K562 (cell line): ENCODE data around the gene ZNF775. TPM values are rescaled to one million over a fixed set of nuclear protein-coding genes. Genes with fewer than 3 reads are reported as not detected.

Source experiments
- ATAC-seq: fragments of 200-7000 bp; cut with Tn5 transposase; 3 replicates; pipeline ENCODE4 v1.9.1; 2020; ENCODE audit warnings: moderate library complexity
- BruUV-seq: library from RNA; stranded (reverse); fragments of 400-500 nt; replicated peaks from 2 replicates; lab custom pipeline; 2021; lab: Mats Ljungman, UMichigan
- CTCF ChIA-PET: fragments of 300-600 bp; formaldehyde crosslinking; extraction: SDS; loops from one replicate; lab custom pipeline; 2021; ENCODE audit warnings: low intra/inter-chr PET ratio; lab: Yijun Ruan, JAX
- POLR2A ChIA-PET: fragments of 300-600, 350-650 bp; sonication (Branson Sonifier 250); formaldehyde crosslinking; extraction: SDS; loops from one replicate; lab custom pipeline; 2021; ENCODE audit warnings: antibody characterized with exemption, inconsistent platforms; lab: Yijun Ruan, JAX
- DNase-seq, 4 experiments: peaks; one replicate each; pipeline versions ENCODE4 v3.0.0 to v3.0.0-alpha.2; 2011 to 2018; ENCODE audit warnings: low spot score in 3 of 4, mixed read lengths in 3 of 4; ENCODE audit errors: extremely low read depth in 1 of 4
- FAIRE-seq: peaks from 2 replicates; lab custom pipeline; 2011; peaks lifted over from hg19 to GRCh38; lab: Jason Lieb, UNC
- H2AFZ ChIP-seq: 2 replicates; pipeline ENCODE4 v1.6.0; 2011; ENCODE audit warnings: low read depth, low read length, control low read depth, inconsistent platforms
- H3K27ac ChIP-seq: fragments of 200-600 bp; 3 replicates; pipeline ENCODE4 v1.8.0; 2011; ENCODE audit warnings: low read depth, mild to moderate bottlenecking, control low read depth, inconsistent platforms, low read length, moderate library complexity, mixed read lengths; ENCODE audit errors: extremely low read depth
- H3K27me3 ChIP-seq, 2 experiments: fragments of 300-600 bp in 1 of 2; 2 replicates in 1 of 2; 3 replicates in 1 of 2; pipeline versions ENCODE4 v1.6.0 to v1.8.0; 2011; ENCODE audit warnings: inconsistent platforms in 2 of 2, low read length in 2 of 2, mild to moderate bottlenecking in 1 of 2, mixed read lengths in 1 of 2, moderate library complexity in 1 of 2; ENCODE audit not compliant: control insufficient read depth in 2 of 2, insufficient read depth in 2 of 2
- H3K36me3 ChIP-seq: fragments of 300-600 bp; 3 replicates; pipeline ENCODE4 v1.8.0; 2011; ENCODE audit warnings: mild to moderate bottlenecking, low read length, inconsistent platforms; ENCODE audit not compliant: control insufficient read depth, insufficient read depth
- H3K4me1 ChIP-seq, 2 experiments: fragments of 200-600 bp in 1 of 2; replicated peaks in 1 of 2; 2 replicates in 1 of 2; 3 replicates in 1 of 2; pipeline versions ENCODE4 v1.5.1 to v1.8.0; 2011; ENCODE audit warnings: inconsistent platforms in 2 of 2, low read length in 2 of 2, mild to moderate bottlenecking in 1 of 2, mixed read lengths in 1 of 2, moderate library complexity in 1 of 2; ENCODE audit not compliant: control insufficient read depth in 2 of 2, insufficient read depth in 2 of 2
- H3K4me2 ChIP-seq: 2 replicates; pipeline ENCODE4 v1.6.1; 2011; ENCODE audit warnings: low read length, control low read depth, inconsistent platforms, mixed read lengths; ENCODE audit not compliant: insufficient read depth
- H3K4me3 ChIP-seq: fragments of 200-600 bp; sonication (generic), shearing (Covaris generic); 2 replicates; pipeline ENCODE4 v1.5.1; 2016; ENCODE audit warnings: control low read depth, inconsistent platforms
- H3K79me2 ChIP-seq: fragments of 200-600 bp; 3 replicates; pipeline ENCODE4 v1.8.0; 2011; ENCODE audit warnings: low read length, inconsistent platforms; ENCODE audit not compliant: control insufficient read depth, insufficient read depth
- H3K9ac ChIP-seq, 2 experiments: 2 replicates each; pipeline versions ENCODE4 v1.6.0 to v1.6.1; 2011; ENCODE audit warnings: low read depth in 2 of 2, low read length in 2 of 2, control low read depth in 1 of 2, inconsistent platforms in 1 of 2, mild to moderate bottlenecking in 1 of 2, mixed read lengths in 1 of 2; ENCODE audit not compliant: insufficient read depth in 1 of 2
- H3K9me1 ChIP-seq: one replicate; pipeline ENCODE4 v1.6.0; 2011; ENCODE audit warnings: inconsistent platforms, mild to moderate bottlenecking, low read length, moderate library complexity; ENCODE audit not compliant: control insufficient read depth, insufficient read depth
- H3K9me3 ChIP-seq: replicated peaks from 2 replicates; pipeline ENCODE4 v1.5.1; 2011; ENCODE audit warnings: low read depth, low read length, inconsistent platforms; ENCODE audit not compliant: control insufficient read depth, insufficient read depth
- H4K20me1 ChIP-seq: replicated peaks from 2 replicates; pipeline ENCODE4 v1.6.1; 2011; ENCODE audit warnings: low read length, inconsistent platforms, mixed read lengths; ENCODE audit not compliant: control insufficient read depth, insufficient read depth
- HNRNPK ChIP-seq: fragments of 200-400 bp; formaldehyde crosslinking; IDR thresholded peaks from one replicate; pipeline ENCODE4 v1.6.1; 2018; ENCODE audit warnings: mild to moderate bottlenecking, low read depth, low read length; ENCODE audit not compliant: poor library complexity, severe bottlenecking
- IRF1 ChIP-seq: sonication (generic); formaldehyde crosslinking; IDR thresholded peaks from 2 replicates; pipeline ENCODE4 v1.8.0; 2022; ENCODE audit warnings: missing genetic modification reagents, mild to moderate bottlenecking, borderline replicate concordance
- POLR2G ChIP-seq: fragments of 200-400 bp; formaldehyde crosslinking; IDR thresholded peaks from 2 replicates; pipeline ENCODE4 v1.6.1; 2017; ENCODE audit warnings: low read depth, mild to moderate bottlenecking, antibody characterized with exemption, low read length, moderate library complexity
- U2AF2 ChIP-seq: fragments of 200-400 bp; formaldehyde crosslinking; optimal IDR thresholded peaks from 2 replicates; pipeline ENCODE3; 2017; ENCODE audit warnings: low read depth, mild to moderate bottlenecking, low read length
- ZBTB33 ChIP-seq: sonication (generic); formaldehyde crosslinking; IDR thresholded peaks from 2 replicates; pipeline ENCODE4 v1.8.1; 2023; ENCODE audit warnings: mild to moderate bottlenecking, missing genetic modification reagents
- WGBS: fragments of 100-300 bp; shearing (Covaris generic); methylation state at CpG from one replicate; pipeline ENCODE4 v1.1.6; 2016; ENCODE audit warnings: low coverage, mixed read lengths; ENCODE audit not compliant: insufficient coverage; ENCODE audit errors: missing lambda C conversion rate; 5-methylcytosine and 5-hydroxymethylcytosine counted together
- in situ Hi-C: fragments of 300-500 bp; cut with MboI; formaldehyde crosslinking; loops from 4 replicates; pipeline ENCODE4 v1.15.0; 2018; ENCODE audit warnings: inconsistent platforms, mixed read lengths
- intact Hi-C: fragments of 100-400 bp; cut with micrococcal nuclease; formaldehyde crosslinking; loops from 2 replicates; pipeline ENCODE4 v1.14.2; 2022
- polyA plus RNA-seq, 8 experiments: library from polyadenylated mRNA; depleted of rRNA in 4 of 8; stranded (reverse) in 5 of 8; unstranded in 3 of 8; fragments of >200 nt; fragmentation: Nextera tagmentation in 2 of 8; fragmentation: Illumina TruSeq in 1 of 8; extraction: Ambion mirVana in 2 of 8; extraction: Trizol in 1 of 8; gene quantifications; 2 replicates each; pipeline versions ENCODE4 v1.2.1 to v1.2.3, GENCODE V29; 2011 to 2014; ENCODE audit warnings: inconsistent platforms in 1 of 8, missing spikeins in 1 of 8
- total RNA-seq, 7 experiments: library from RNA; depleted of rRNA in 6 of 7; stranded (reverse); fragments of >200 nt in 6 of 7; fragmentation: Illumina TruSeq in 2 of 7; extraction: Trizol in 2 of 7; gene quantifications; 2 replicates each; pipeline versions ENCODE4 v1.2.1 to v1.2.3, GENCODE V29; 2011 to 2021; ENCODE audit warnings: low replicate concordance in 1 of 7

ZNF775 gene
- total and polyA plus RNA-seq, 9 of the 15 experiments (the other 6 are each of a cell fraction or from before 2014, with no cell fraction given) = 0.04 to 18.7 (median 4.9) TPM

- TF ChIP-seq POLR2G (0 out of 2 replicates have a peak, but pooled peaks have one; percentile 37), ZBTB33 (CRISPR knock-in tag) (0 out of 2 replicates have a peak, but pooled peaks have one; percentile 35), IRF1 (CRISPR knock-in tag) (no peak), U2AF2 (no peak), HNRNPK (no peak)
- Histone ChIP-seq H3K27ac (no peak overlapping the region), H3K79me2 (no peaks in the 10 kb centered on the region), H3K36me3 (peaks cover 44% of the 10 kb centered on the region; the same call in 2 of the 3 replicates), H3K9me3 (no peaks in the 10 kb centered on the region), H3K27me3 (peaks cover 0 to under 1% of the 10 kb centered on the region in 2 experiments; a peak in 3 of 5 replicates), H3K4me3 (no peak overlapping the region), H4K20me1 (peaks cover 5% of the 10 kb centered on the region; the same call in 1 of the 2 replicates), H3K4me2 (no peak overlapping the region), H3K4me1 (peaks cover 0 to 34% of the 10 kb centered on the region in 2 experiments; a peak in 3 of 5 replicates), H3K9ac (peak overlapping the region in 1 of 2 experiments; percentile 61; a peak in 2 of 4 replicates), H3K9me1 (peaks cover 6% of the 10 kb centered on the region), H2AFZ (no peak overlapping the region)
- ATAC-seq (no peak), DNase-seq (no peak), FAIRE-seq (no peak)
- in situ Hi-C loops = no loop called here
- WGBS = 86% methylated on average over 14 of the region's 14 CpGs
- BruUV-seq = no TSS peak
- ChIA-PET POLR2A (interaction anchor here (0.7 to 1.3 kb wide), 9 partner anchors 9 to 81 kb away, joined by 3 to 7 read pairs (median 3); no protein-coding TSS in a partner anchor), CTCF (no interaction called here)
- intact Hi-C loops = no loop called here
Measured at GRCh38 chr7:150336746-150337145, 42.4 kb upstream of the ZNF775 start.
